ENCODE measurements around the gene SLC46A1.

SLC46A1 gene

DNA sequence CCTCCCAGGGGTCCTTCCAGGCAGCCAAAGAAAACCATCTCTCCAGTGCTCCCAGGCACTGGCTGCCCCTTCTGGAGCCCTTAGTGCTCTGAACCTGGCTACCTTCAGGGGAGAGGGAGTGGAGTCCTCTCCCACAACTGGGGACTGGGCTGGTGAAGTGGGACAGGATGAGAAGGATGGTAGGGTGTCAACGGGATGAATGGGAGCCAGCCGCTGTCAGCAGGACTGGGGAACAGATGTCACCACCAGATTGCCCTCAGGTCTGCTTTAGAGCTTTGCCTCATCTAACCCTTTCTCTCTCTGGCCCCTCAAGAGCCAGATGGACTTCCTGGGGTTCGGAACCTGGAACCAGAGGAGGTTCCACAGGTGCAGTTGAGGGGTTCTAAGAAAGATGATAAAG, 40.5 kb downstream of the SLC46A1 start:
- H3K4me3 ChIP-seq (ENCODE audit: control insufficient read depth, low read depth, low read length): no peak overlapping the region
- no peak for DNase-seq (ENCODE audit: low read depth)
- TF ChIP-seq, protein P1, sequence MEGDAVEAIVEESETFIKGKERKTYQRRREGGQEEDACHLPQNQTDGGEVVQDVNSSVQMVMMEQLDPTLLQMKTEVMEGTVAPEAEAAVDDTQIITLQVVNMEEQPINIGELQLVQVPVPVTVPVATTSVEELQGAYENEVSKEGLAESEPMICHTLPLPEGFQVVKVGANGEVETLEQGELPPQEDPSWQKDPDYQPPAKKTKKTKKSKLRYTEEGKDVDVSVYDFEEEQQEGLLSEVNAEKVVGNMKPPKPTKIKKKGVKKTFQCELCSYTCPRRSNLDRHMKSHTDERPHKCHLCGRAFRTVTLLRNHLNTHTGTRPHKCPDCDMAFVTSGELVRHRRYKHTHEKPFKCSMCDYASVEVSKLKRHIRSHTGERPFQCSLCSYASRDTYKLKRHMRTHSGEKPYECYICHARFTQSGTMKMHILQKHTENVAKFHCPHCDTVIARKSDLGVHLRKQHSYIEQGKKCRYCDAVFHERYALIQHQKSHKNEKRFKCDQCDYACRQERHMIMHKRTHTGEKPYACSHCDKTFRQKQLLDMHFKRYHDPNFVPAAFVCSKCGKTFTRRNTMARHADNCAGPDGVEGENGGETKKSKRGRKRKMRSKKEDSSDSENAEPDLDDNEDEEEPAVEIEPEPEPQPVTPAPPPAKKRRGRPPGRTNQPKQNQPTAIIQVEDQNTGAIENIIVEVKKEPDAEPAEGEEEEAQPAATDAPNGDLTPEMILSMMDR (IDR thresholded peaks at IDR 0.05; ENCODE audit: control insufficient read depth, insufficient read depth, low read depth, low read length, missing control alignments): no peak

DNA sequence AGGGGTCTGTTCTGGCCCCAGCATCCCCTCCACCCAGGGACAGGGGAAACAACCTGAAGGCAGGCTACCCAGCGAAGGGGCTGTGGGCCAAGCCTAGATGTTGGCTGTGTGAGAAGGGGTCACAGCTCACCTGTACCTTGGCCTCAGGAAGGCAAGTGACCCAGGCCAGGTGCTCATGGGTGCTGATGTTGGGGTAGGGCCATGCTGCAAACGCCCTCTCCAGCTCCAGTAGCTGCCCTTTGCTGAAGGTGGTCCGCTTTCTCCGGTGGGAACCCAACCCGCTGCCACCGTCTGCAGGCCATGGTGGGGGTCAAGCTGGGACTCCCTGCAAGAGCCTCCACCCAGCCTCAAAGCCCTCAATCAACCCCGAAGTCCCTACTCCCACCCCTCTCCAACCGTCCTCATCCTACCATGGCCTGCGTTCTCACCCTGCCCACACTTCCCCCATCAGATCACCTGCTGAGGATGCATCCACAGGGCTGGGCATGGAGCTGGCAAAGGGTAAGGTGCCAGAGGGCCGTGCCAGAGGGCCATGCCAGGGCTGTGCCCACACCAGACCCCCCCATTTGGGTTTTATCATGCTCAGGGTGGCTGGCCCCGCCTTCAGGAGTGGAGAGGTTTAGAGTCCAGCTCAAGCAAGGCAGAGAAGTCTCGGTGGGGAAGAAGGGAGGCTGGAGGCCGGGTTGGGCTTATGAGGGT, 41.2 kb downstream of the SLC46A1 start, which contains the start of gene SEBOX:
TSS of gene SEBOX (minus strand) at position 535 of the 699 bp plus-strand sequence. CDS start at position 487, 48 bp downstream.
- TF ChIP-seq, protein P1 (IDR thresholded peaks at IDR 0.05; ENCODE audit: control insufficient read depth, insufficient read depth, low read depth, low read length, missing control alignments): no peak
- no peak for DNase-seq (ENCODE audit: low read depth)
- no peak within 1 kb of the TSS for H3K4me3 ChIP-seq (ENCODE audit: control insufficient read depth, low read depth, low read length)

DNA sequence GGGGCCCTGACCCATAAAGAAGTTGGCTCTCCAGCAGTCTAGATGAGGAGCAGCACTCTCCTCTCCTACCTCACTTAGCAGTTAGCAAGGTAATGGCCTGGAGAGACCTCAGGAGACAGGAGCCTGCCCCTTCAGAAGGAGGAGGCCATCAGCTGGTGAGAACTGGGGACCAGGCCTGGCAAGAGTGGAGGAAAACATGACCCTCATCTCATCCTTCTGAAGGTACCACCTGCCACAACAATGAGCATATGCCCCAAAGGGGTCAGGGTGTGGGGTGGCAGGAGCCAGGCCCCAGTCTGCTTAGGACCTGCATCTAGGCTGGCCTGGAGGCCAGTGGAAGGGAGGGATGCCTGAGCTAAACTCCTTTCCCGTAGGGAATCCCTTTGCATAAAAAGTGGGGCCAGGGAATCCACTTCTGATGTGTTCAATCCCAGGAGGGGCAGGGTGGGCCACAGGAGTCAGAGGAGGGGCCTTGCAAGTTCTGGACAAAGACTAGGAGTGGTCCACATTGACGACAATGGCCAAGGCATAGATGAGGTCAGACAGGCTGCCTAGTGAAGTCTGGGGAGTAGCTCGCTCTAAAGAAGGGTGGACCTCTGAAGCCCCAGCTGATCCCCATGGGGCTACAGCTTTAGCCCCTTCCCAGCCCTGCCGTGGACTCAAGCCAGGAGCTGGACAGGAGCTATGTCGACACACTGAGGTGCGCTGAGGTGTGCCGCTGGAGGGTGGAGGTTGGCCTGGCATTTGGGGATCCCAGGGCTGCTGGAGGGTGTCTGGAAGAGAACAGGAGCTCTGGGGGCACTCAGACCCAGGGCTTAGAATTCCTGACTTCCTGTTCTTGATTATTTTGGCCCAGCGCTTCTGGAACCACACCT, 42.0 kb downstream of the SLC46A1 start:
- no peak overlapping the region for H3K4me3 ChIP-seq (ENCODE audit: control insufficient read depth, low read depth, low read length)
- TF ChIP-seq, protein P1 (IDR thresholded peaks at IDR 0.05; ENCODE audit: control insufficient read depth, insufficient read depth, low read depth, low read length, missing control alignments): no peak
- no peak for DNase-seq (ENCODE audit: low read depth)

DNA sequence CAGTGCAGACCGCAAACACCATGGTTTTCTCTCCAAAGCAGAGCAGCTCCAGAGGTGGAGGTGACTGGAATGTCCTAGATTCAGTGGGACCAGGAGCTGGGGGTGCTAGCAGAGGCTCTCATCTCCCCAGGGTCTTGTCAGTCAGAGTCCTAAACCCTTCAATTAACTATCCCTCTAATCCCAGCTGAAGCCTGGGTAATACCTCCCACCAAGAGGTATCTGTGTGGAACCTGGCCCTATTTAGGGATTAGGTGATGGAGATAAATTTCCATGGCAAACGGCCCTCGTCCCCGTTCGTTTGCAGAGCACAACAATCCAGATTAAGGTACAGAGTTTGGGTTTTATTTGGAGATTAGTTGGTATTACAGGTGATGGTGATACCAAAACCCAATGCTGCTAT, 42.8 kb downstream of the SLC46A1 start:
- TF ChIP-seq, protein P1 (IDR thresholded peaks at IDR 0.05; ENCODE audit: control insufficient read depth, insufficient read depth, low read depth, low read length, missing control alignments): no peak
- H3K4me3 ChIP-seq (ENCODE audit: control insufficient read depth, low read depth, low read length): no peak overlapping the region
- no peak for DNase-seq (ENCODE audit: low read depth)

DNA sequence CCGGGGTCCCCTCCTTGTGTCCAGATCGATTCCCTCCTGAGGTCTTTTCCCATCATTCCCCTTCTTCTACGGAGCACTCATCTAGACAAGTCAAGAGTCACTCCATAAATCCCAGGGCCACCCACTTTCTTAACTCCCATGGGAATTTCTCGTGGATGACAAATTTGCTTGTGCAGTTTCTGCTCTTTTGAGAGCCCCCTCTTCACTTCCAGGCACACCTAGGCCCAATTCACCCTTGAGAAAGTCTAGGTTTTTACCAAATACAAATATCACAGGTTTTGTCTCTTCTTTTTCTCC, 48.2 kb downstream of the SLC46A1 start:
- TF ChIP-seq, protein P1 (IDR thresholded peaks at IDR 0.05; ENCODE audit: control insufficient read depth, insufficient read depth, low read depth, low read length, missing control alignments): no peak
- DNase-seq (ENCODE audit: low read depth): no peak
- peak overlapping the region; percentile 79 for H3K4me3 ChIP-seq (ENCODE audit: control insufficient read depth, low read depth, low read length)

DNA sequence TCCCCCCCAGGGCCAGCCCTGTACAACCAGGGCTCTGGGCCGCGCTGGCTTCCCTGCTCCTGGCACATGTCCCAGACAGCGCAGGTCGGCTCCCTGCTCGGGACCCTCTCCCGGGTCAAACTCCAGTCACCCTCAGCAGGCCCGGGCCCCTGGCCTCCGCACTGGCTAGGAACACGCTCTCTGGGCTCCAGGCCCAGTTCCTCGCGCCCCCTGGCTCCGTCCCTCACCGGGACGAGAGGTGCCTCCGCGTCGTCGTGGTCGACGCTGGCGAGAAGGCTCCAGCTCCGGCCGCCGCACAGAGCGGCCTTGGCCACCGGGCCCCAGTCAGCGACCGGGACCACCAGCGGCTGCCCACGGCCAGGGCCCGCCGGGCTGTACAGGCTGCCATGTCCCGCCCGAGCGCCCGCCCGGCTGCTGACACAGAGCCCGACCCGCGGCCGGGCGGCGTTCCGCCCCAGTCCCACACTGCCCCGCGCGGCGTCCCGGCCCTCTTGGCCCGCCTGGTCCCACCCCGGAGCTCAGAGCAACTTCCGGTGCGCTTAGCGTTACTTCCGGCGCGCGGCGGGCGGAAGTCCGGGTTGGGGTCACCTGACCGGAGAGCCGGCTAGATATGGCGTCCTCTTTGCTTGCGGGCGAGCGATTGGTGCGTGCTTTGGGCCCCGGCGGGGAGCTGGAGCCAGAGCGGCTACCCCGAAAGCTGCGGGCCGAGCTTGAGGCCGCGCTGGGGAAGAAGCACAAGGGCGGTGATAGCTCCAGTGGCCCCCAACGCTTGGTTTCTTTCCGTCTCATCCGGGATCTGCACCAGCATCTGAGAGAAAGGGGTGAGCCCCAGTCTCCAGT, 48.7 kb downstream of the SLC46A1 start, which contains the start of gene POLDIP2:
TSS of gene POLDIP2 (minus strand) at position 467 of the 840 bp plus-strand sequence. CDS start at position 388, 79 bp downstream.
- DNase-seq (ENCODE audit: low read depth): peak; percentile 65
- peak within 1 kb of the TSS; percentile 92 for H3K4me3 ChIP-seq (ENCODE audit: control insufficient read depth, low read depth, low read length)
- TF ChIP-seq, protein P1 (IDR thresholded peaks at IDR 0.05; ENCODE audit: control insufficient read depth, insufficient read depth, low read depth, low read length, missing control alignments): no peak

Data from AG09309 (cell line).